NCI-H69 (cell line): ENCODE data around the gene HAPLN1.

Source experiments
- DNase-seq: peaks from one replicate; lab custom pipeline; 2025; lab: John Stamatoyannopoulos, UW

HAPLN1 gene

GRCh38 chr5:83718195-83718825 is 2.3 kb downstream of the HAPLN1 start:
- peak; percentile 89 for DNase-seq

- peak; percentile 97 for DNase-seq
Observed at GRCh38 chr5:83715236-83716065, 5.2 kb downstream of the HAPLN1 start.

- peak; percentile 97 for DNase-seq
Observed at GRCh38 chr5:83714810-83715209, 5.8 kb downstream of the HAPLN1 start.

GRCh38 chr5:83711982-83712601 is 8.6 kb downstream of the HAPLN1 start:
- DNase-seq = peak; percentile 74

GRCh38 chr5:83709973-83710372 is 10.7 kb downstream of the HAPLN1 start:
- no peak for DNase-seq

- DNase-seq = no peak
Observed at GRCh38 chr5:83708170-83708569, 12.5 kb downstream of the HAPLN1 start.

GRCh38 chr5:83703059-83703458 is 17.6 kb downstream of the HAPLN1 start:
- DNase-seq = no peak

GRCh38 chr5:83701886-83702285 is 18.8 kb downstream of the HAPLN1 start:
- DNase-seq = no peak

GRCh38 chr5:83689881-83690280 is 30.8 kb downstream of the HAPLN1 start:
- DNase-seq = no peak

- DNase-seq = no peak
Observed at GRCh38 chr5:83688281-83688680, 32.4 kb downstream of the HAPLN1 start.

GRCh38 chr5:83687124-83687619 is 33.5 kb downstream of the HAPLN1 start:
- no peak for DNase-seq

GRCh38 chr5:83686251-83686650 is 34.4 kb downstream of the HAPLN1 start:
- DNase-seq = peak; percentile 25

GRCh38 chr5:83683836-83684235 is 36.8 kb downstream of the HAPLN1 start:
- DNase-seq = peak; percentile 77

GRCh38 chr5:83672646-83673045 is 48.0 kb downstream of the HAPLN1 start:
- DNase-seq = no peak

- no peak for DNase-seq
Observed at GRCh38 chr5:83672158-83672557, 48.5 kb downstream of the HAPLN1 start.

- DNase-seq = no peak
Observed at GRCh38 chr5:83665631-83666030, 55.0 kb downstream of the HAPLN1 start.

- DNase-seq = peak; percentile 66
Observed at GRCh38 chr5:83662558-83662957, 58.1 kb downstream of the HAPLN1 start.

GRCh38 chr5:83657807-83658525 is 62.7 kb downstream of the HAPLN1 start:
- DNase-seq = no peak

- DNase-seq = peak; percentile 73
Observed at GRCh38 chr5:83654427-83654994, 66.1 kb downstream of the HAPLN1 start.

GRCh38 chr5:83653669-83654068 is 67.0 kb downstream of the HAPLN1 start:
- peak; percentile 18 for DNase-seq

- DNase-seq = peak; percentile 25
Observed at GRCh38 chr5:83645936-83646335, 74.7 kb downstream of the HAPLN1 start.

GRCh38 chr5:83644301-83644700 is 76.4 kb downstream of the HAPLN1 start:
- no peak for DNase-seq
